M059J (cell line): ENCODE data around the gene CNTNAP2. TPM values are rescaled to one million over a fixed set of nuclear protein-coding genes. Genes with fewer than 3 reads are reported as not detected.
A peak's percentile ranks its signal among the peaks of the same experiment; 100 is the strongest.

Source experiments
- DNase-seq: peaks from one replicate; pipeline ENCODE4 v3.0.0-alpha.2; 2012; ENCODE audit warnings: low read depth
- total RNA-seq: library from RNA; depleted of rRNA; stranded (reverse); fragments of >200 nt; shearing (Covaris generic); gene quantifications from 2 replicates; pipeline ENCODE4 v1.2.3, GENCODE V29; 2014

Gene CNTNAP2
- total RNA-seq, 1 experiment from 2014 or later: not detected

DNA sequence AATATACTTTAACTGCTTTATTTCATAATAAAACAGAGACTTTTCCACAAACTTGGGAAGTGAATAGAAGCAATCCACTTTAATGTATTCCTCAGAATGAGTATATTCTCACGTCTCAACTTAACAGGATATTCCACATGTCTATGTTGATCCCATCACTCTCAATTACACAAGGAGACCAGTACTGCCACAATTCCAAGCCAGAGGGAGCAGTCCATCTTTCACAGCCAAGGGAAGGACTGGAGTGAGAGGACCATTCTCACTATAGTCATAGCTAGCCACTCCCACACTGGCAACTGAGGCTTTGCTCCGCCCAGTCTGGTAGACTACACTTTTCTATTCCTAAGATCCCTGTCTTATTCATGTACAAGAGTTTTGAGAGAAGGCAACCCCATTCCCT, 553.9 kb downstream of the CNTNAP2 start:
- no peak for DNase-seq

DNA sequence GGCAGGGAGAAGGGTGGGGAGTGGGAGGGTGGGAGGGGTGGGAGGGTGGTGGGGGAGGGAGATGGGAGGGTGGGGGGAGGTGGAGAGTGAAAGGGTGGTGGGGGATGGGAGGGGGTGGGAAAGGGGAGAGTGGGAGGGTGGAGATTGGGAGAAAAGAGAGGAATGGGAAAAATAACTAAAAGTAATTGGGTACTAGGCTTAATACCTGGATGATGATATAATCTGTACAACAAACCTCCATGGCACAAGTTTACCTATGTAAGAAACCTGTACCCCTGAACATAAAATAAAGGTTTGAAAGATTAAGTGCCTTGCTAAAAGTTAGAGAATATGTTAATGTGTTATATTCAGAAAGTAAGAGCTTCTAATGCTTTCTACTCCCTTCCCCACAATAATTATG, 564.9 kb downstream of the CNTNAP2 start:
- no peak for DNase-seq

DNA sequence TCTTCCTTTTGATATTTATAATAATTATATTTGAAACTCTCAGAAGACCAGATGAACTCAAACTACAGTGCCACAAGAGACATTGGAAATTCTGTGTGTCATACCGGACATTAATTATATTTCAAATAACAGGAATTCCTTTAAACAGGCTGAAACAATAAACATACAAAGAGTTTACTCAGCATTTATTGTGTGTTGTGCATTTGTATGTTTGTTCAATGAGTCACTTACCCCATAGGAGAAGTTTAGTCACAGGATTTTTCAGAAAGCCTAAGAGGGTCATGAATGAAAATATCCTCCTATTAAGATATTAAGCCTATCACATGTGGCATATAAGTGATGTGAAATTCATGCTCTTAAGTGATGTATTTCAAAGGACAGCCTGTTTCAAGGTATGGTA, 566.8 kb downstream of the CNTNAP2 start:
- DNase-seq: peak; percentile 1

DNA sequence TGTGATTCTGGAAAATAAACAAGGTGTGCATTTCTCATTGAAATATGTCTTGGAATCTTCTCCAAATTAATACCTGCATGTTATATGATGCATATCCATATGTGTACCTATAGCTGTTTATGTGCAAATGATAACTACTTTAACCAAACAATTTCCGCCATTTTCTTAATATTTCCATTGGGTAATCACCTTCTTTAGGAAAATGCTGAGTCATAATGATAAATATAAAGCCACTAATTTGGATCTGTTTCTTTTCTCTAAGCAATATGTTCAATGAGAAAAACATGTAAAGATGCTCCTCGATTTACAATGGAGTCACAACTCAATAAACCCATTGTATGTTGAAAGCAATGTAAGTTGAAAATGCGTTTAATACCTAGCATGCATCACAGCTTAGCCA, 574.4 kb downstream of the CNTNAP2 start:
- no peak for DNase-seq

DNA sequence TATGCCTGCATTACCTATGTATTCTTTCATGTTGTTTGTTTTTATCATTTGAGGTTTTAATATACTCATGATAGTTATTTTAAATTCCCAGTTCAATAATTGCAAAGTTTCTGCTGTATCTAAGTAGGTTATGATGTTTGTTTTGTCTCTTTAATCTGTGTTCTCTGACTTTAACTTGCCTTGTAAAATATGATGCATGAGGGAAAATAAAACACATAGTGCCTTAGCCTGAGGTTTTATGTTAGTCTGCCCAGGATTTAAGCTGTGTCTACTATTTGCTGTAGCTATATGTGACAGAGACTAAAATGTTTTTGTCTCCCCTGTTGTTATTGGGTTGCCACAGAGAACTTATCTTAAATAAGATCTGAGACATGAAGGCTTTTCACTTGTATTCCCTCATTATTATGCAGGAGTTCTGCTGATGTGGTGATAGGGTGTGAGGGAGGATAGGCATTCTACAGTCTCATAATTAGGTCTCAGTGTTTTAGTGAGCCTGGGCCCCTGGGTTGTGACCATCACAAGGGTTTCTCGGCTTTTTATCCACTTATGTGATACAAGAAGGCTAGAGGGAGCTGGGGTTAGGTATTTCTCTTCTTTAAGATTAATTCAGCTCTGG, 582.5 kb downstream of the CNTNAP2 start:
- no peak for DNase-seq

DNA sequence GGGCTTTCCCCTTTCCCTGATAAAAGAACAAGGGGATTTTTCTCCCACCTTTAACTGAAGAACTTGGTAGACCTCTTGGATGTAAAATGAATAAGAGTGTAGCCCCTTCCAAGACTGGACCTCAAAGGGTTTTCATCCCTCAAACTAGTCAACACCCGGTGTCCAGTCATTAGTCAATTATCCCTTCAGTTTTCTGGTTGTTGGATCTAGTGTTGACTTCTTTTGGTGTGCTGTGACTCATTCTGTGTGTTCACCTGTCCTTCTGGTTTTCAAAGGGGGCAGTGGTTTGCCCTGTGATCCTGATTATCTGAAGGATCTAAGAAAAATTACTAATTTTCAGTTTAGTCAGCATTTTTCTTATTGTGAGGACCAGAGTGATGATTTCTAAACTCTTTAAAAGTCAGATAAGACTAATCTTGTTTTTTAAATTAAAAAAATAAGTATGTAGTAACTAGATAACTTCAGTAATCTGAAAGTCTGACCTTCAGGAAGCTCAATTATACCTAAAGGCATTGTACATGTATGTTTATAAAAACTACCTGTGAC, 583.5 kb downstream of the CNTNAP2 start:
- DNase-seq: no peak

DNA sequence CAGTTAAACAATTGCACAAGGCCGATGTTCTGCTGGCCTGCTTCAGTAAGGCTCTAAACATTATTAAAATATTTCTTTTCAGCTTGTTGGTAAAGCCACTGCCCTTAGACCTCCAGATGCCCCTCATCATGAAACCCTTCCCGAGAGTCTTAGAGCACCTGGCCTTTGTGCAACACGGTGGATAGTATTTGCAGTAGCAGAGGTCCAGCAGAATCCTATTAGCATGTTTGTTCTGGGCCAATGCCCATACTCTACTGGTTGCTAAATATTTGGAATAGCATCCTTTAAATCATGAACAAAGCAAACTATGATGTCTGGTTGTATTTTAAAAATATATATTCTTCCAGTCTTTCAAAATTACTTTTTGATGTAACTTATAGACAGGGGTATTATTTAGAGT, 584.6 kb downstream of the CNTNAP2 start:
- no peak for DNase-seq

DNA sequence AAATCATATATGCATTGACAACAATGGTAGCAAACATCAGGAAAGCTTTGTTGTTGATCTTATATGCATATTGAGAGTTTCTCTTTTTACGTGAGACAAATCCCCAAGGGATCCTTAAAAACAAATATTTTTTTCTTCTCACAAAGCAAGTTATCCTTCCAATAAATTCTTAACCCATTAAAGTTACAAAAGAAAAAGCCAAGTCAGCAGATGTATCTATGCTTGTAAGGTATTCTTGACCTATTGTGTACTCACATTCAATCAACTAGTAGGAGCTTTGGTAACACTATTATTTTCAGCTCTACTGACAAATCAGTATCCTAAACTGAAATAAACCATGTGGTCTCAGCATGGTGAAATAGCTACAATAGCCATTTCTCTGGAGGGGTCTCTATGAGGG, 586.3 kb downstream of the CNTNAP2 start:
- no peak for DNase-seq

DNA sequence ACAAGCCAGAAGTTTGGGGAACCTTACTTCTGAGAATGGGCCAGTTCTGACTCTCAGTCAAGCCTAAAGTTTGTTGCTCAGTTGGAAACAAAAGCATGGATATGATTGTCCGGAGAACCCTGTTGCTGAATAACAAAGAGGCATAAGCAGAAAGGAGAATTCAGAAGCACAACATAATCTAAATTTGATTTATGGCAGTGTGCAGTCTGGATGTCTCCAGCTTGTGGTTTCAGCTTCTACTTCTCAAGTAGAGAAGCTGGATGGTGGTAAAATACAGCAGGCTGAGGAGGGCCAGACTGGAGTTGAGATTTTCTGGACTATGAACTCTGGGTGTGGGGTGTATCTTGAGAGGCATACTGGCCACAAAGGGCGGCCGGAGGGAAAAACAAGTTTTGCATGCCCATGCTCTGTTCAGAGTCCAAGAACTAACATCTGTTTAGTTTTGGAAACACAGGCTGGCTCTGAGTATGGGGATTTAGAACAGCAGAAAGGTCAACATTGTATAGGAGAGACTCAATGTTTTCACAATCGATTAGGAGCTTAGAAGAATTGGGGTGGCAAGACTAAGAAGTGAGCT, 592.9 kb downstream of the CNTNAP2 start:
- no peak for DNase-seq

DNA sequence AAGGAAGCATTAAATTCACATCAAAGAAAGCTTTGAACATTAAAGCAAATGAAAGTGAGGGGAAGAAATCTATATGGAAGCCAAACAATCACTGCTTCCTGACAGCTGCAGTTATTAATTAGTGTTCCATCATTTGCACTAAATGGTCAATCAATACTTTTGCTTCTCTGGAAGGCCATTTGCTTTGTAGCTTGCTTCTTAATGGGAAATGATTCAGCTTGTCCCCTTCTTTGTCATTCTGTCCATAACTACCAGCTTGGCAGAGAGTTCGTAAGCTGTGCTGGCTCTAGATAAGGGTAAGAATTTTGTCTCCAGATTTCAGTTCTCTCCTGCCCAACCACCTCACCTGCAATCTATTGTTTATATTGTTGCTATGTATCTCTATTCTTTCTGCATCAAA, 596.6 kb downstream of the CNTNAP2 start:
- no peak for DNase-seq

DNA sequence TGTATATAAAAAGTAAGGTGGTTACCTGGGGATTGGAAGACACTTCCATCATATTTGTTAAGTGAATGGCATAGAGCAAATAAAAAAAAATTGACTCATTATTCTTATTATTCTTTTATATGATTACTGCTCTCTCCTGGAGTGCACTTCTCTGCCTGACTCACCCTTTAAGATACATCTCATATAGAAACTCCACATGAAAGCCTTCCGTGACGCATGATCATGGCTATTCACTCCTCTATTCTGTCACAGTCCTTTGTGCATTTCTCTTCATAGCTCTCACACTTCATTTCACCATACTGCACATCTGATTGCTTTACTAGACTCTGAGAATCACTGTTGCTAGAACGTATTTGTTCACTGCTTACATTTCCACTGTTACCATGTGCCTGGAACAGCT, 597.3 kb downstream of the CNTNAP2 start:
- DNase-seq: no peak

DNA sequence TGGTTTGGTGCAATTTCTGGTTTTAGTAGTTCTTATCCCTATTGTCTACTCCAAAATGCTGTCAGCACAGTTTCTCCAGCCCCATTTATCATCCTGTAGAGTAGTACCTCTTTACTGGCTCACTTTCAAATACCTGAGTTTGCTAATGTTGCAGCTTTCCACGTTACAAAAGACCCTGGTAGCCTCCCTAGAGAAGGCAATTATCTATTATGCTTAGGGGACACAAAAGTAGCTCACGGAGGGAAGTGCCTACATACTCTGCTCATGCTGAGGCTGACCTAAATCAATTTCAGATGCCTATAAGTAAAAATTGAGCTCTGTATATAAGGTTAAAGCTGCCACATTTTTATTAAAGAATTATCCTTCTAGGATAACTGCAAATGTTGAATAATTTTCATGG, 603.6 kb downstream of the CNTNAP2 start:
- DNase-seq: no peak

DNA sequence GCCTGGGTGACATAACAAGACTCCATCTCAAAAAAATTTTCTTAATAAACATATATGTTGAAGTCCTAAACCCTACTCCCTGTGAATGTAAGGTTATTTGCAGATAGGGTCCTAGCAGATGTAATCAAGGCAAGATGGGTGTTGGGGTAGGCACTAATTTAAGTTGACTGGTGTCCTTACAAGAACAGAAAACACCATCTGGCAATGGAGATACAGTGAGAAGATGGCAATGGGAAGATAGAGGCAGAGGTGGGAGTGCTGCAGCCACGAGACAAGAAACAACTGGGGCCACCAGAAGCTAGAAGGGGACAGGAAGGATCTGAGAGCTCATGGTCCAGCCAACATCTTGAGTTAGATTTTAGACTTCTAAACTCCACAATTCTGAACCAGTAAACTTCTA, 606.4 kb downstream of the CNTNAP2 start:
- no peak for DNase-seq

DNA sequence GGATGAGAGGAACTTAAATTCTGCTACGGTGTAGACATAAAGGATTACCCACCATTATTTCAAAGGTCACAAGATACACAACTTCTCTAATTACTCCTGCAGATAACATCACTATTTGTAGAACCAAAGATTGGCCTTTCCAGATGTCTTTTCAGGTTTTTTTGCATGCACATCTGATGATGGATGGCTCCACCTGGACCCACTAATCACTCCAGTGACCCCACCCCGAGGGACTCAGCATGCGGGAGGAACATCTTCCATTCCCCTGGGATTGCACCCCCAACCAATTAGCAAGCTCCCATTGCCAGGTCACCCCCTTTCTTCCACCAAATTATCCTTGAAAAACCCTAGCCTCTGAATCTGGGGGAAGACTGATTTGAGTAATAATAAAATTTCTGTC, 608.9 kb downstream of the CNTNAP2 start:
- DNase-seq: no peak

DNA sequence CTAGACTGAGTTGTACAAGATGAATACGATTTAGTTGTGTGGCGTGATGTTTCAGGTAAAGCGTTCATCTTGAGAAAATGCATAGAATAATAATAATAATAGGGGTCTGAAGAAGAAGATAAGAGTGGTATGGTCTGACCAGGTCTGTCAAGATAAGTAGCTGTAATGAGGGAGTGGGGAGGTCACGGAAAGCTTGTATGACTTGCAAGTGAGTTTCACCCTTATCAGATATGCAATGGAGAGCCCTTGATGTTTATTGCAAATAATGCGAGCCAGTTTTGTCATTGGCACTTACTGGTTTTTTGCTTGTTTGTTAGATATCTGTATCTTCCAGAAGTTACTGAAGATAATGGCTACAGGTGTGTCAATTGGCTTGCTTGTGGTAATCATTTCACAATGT, 611.5 kb downstream of the CNTNAP2 start:
- DNase-seq: no peak

DNA sequence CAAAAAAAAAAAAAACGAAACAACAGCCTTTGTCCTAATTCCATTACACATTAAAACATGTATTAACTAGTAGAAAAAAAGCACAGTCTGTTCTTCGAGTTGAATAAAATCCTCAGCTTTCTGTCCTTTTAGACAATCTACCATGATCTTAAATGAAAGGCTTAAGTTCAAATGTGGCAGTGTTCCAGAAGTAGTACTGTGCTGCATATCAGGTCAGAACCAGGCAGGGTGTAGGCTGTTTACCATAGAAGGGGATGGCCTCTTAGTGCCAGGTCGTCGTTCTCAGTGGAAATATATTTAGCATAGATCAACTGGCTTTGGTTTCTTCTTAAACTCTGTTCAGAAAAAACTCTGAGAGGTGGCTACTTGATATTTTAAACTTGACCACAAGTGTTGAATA, 612.0 kb downstream of the CNTNAP2 start:
- DNase-seq: no peak

DNA sequence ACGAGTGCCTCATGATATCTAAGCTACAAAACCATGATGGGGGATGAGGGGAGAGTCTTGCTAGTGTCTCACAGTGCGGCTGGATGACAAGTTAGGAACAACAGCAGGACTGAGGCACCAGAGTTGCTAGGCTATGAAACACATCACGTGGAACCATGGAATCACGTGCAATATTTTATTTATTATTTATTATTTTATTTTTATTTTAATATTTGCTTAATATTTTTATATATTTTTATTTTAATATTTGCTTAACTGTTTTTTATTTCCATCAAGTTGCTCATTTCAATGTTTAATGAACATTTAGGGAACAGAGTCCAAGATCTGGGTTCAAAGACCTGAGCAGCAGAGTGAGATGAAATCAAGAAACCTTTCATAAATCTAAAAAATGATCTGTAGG, 614.6 kb downstream of the CNTNAP2 start:
- DNase-seq: no peak

DNA sequence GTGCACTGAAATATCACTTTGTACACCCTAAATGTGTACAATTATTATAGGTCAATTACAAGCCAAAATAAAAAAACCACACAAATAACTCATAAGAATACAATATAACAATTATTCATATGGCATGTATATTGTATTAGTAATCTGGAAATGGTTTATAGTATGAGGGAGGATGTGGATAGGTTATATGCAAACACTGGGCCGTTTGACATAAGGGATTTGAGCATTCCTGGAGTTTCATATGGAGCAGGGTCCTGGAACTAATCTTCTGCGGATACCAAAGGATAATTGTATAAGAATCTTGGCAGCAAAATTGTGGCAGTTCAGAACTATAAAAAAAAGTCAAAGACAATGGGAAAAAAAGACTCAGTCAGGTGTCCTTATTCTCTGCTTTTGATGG, 619.4 kb downstream of the CNTNAP2 start:
- DNase-seq: no peak

DNA sequence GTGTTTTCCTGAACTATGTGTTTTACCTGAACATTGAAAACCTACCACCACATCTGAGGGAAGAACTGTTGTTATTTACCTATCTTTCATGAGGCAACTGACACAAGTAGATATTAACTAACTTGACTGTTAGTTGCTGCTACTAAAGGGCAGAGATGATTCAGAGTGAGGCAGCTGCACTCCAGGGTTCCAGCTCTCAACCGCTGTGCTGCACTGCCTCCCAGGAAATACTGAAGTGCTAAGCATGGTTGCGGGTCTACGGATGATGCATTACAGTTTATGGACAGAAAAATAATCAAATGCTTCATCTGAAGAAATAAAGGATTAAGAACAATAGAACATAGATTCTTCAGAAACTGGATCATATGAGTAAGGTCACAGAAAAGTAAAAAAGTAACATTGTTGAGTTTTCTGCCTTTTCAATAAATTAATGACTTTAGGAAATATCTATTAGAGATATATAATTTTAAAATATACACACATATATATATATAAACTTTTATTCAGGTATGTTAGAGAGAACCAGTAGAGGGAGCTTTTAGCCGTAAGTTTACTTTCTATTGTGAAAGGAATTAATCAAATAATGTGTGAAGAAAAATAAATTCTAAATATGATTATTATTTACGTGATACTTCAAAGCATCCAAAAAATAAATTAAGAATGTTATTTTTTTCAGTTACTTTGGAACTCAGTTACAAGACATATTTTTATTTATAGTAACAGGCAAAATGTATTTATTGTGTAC, 620.0 kb downstream of the CNTNAP2 start:
- no peak for DNase-seq

DNA sequence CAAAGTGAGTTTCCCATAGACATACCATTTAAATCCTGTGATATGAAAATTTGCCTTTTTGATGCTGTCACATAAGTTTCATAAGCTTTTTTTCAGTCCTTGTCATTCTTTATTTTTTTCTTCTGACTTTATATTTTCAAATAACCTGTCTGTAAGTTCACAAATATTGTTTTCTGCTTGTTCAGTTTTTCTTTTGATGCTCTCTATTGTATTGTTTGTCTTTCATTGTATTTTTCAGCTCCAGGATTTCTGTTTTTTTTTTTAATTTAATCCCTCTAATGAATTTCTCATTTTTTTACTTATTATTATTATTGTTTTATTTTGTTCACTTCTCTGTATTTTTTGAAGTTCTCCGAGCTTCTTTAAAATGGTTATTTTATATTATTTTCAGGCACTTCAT, 623.4 kb downstream of the CNTNAP2 start:
- no peak for DNase-seq

DNA sequence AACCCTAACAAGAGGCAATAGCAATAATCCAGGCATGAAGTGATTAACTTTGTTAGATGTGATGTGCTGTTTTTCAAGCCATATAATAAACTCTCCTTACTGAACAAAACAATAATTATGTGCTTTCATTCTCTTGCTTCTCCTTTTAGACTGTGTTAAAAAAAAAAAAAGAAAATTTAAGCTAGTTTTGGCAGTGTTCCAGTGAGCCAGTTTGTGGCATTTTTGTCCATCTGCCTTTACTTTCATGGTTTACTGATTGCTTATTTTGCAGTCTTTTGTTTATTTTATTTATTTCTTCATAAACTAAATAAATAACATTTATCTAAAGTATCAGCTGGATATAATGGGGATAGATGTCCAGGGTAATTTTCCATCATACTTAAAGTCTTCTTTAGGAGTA, 625.3 kb downstream of the CNTNAP2 start:
- no peak for DNase-seq

DNA sequence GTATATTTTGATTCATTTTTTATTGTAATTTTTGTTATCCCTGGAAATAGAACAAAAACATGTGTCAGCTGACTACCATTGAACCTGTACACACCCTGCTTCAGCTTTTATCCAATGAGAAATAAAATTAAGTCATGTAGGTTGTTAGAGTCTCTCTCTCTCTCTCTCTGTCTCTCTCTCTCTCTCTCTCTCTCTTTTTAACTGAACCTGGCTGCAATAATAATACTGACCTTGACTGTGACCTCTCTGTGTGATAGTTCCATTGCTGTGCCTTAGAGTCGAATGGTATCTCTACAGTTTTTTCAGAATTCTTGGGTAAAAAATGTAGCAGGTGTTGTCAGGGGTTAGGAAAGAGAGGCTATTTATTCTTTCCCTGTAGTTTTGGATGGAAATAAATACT, 637.8 kb downstream of the CNTNAP2 start:
- DNase-seq: no peak

DNA sequence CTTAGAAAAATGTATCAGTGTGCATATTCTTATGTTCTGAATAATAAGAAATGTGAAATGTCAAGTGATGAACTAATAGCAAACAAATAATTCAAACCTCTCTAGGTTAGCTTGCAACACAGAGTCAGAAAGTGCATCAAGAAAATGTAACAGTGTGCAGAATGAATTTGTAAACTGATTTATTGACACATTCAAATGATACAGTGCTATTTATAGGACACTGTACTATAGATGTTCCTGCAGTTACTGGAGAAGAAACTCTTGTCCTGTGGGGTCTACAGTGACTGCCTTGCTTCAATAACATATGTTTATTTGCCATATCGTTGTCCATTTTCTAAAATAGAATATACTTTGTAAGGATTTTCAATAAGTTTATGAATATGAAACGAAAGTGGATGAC, 639.0 kb downstream of the CNTNAP2 start:
- no peak for DNase-seq
